GM23248 (cell line): ENCODE measurements around the gene CCT8L2. TPM values are rescaled to one million over a fixed set of nuclear protein-coding genes. Genes with fewer than 3 reads are reported as not detected.
"Not testable (repeated sequence)": the region's sequence is repeated elsewhere in the genome, so short reads cannot be mapped to it uniquely, and the experiment has no call there.

Experiments used
- DNase-seq: peaks from one replicate; pipeline ENCODE4 v3.0.0-alpha.2; 2015
- H2AFZ ChIP-seq: fragments of 200-600 bp; sonication (generic); 2 replicates; pipeline ENCODE4 v1.6.1; 2016; ENCODE audit warnings: antibody characterized with exemption
- H3F3A ChIP-seq: fragments of 200-600 bp; sonication (generic); 2 replicates; pipeline ENCODE4 v1.6.1; 2016; ENCODE audit warnings: mild to moderate bottlenecking, antibody characterized with exemption, mixed run types; ENCODE audit not compliant: insufficient read depth
- H3K27ac ChIP-seq: fragments of 200-600 bp; sonication (generic); 2 replicates; pipeline ENCODE4 v1.5.1; 2016; ENCODE audit warnings: mild to moderate bottlenecking
- H3K27me3 ChIP-seq: fragments of 200-600 bp; sonication (generic); replicated peaks from 2 replicates; pipeline ENCODE4 v1.6.1; 2016; ENCODE audit warnings: mild to moderate bottlenecking; ENCODE audit not compliant: insufficient read depth
- H3K36me3 ChIP-seq: fragments of 200-600 bp; sonication (generic); 2 replicates; pipeline ENCODE4 v1.6.1; 2016; ENCODE audit warnings: low read depth, mild to moderate bottlenecking
- H3K4me1 ChIP-seq: fragments of 200-600 bp; sonication (generic); 2 replicates; pipeline ENCODE4 v1.6.1; 2016; ENCODE audit warnings: mild to moderate bottlenecking; ENCODE audit not compliant: insufficient read depth
- H3K4me2 ChIP-seq: fragments of 200-600 bp; sonication (generic); one replicate; pipeline ENCODE4 v1.6.1; 2016; ENCODE audit warnings: mild to moderate bottlenecking; ENCODE audit not compliant: unreplicated experiment
- H3K4me3 ChIP-seq: fragments of 200-600 bp; sonication (generic); 2 replicates; pipeline ENCODE4 v1.5.1; 2016; ENCODE audit warnings: mild to moderate bottlenecking
- H3K79me2 ChIP-seq: fragments of 200-600 bp; sonication (generic); 2 replicates; pipeline ENCODE4 v1.6.1; 2016; ENCODE audit warnings: mild to moderate bottlenecking; ENCODE audit not compliant: insufficient read depth
- H3K9ac ChIP-seq: fragments of 200-600 bp; sonication (generic); 2 replicates; pipeline ENCODE4 v1.6.1; 2016; ENCODE audit warnings: mild to moderate bottlenecking
- H3K9me2 ChIP-seq: fragments of 200-600 bp; sonication (generic); 2 replicates; pipeline ENCODE4 v1.6.1; 2016; ENCODE audit warnings: mixed run types, mild to moderate bottlenecking, moderate library complexity; ENCODE audit not compliant: insufficient read depth
- H3K9me3 ChIP-seq: fragments of 200-600 bp; sonication (generic); one replicate; pipeline ENCODE4 v1.6.1; 2017; ENCODE audit warnings: low read depth
- H4K20me1 ChIP-seq: fragments of 200-600 bp; sonication (generic); 2 replicates; pipeline ENCODE4 v1.6.0; 2016; ENCODE audit not compliant: insufficient read depth
- EZH2 ChIP-seq: fragments of 200-600 bp; sonication (generic); IDR thresholded peaks from 2 replicates; pipeline ENCODE4 v1.6.1; 2018; ENCODE audit warnings: antibody characterized with exemption, mild to moderate bottlenecking; ENCODE audit not compliant: insufficient read depth, poor library complexity, severe bottlenecking
- EZH2phosphoT487 ChIP-seq: fragments of 200-600 bp; sonication (generic); IDR thresholded peaks from 2 replicates; pipeline ENCODE4 v1.6.1; 2018; ENCODE audit warnings: antibody characterized with exemption, moderate library complexity, mild to moderate bottlenecking, low read depth; ENCODE audit not compliant: insufficient read depth
- WGBS, 2 experiments: methylation state at CpG; one replicate each; pipeline ENCODE4 v1.1.6; 2015 to 2017; ENCODE audit warnings: low lambda C conversion rate in 2 of 2, low coverage in 1 of 2; ENCODE audit errors: missing lambda C conversion rate in 2 of 2; 5-methylcytosine and 5-hydroxymethylcytosine counted together
- in situ Hi-C: fragments of 300-500 bp; cut with MboI; formaldehyde crosslinking; loops from 2 replicates; pipeline ENCODE4 v1.15.0; 2020
- polyA plus RNA-seq: library from polyadenylated mRNA; unstranded; fragments of >200 nt; fragmentation: Nextera tagmentation; extraction: Ambion mirVana; gene quantifications from 2 replicates; pipeline ENCODE4 v1.2.1, GENCODE V29; 2016
- total RNA-seq: library from RNA; depleted of rRNA; stranded (reverse); fragments of >200 nt; shearing (Covaris generic); gene quantifications from 2 replicates; pipeline ENCODE4 v1.2.3, GENCODE V29; 2014

CCT8L2 gene
- total and polyA plus RNA-seq, 2 experiments from 2014 or later = not detected

GRCh38 chr22:16586170-16586569 is 6.4 kb downstream of the CCT8L2 start:
- H3K36me3 ChIP-seq = no peaks in the 10 kb centered on the region
- no peaks in the 10 kb centered on the region for H3K4me1 ChIP-seq
- no peak overlapping the region for H3K4me3 ChIP-seq
- in situ Hi-C loops = no loop called here
- no peaks in the 10 kb centered on the region for H4K20me1 ChIP-seq
- H3K27ac ChIP-seq = no peak overlapping the region
- no peak overlapping the region for H3K9ac ChIP-seq
- H3F3A ChIP-seq = no peaks in the 10 kb centered on the region
- no peaks in the 10 kb centered on the region for H3K27me3 ChIP-seq
- no peaks in the 10 kb centered on the region for H3K9me2 ChIP-seq
- no peak for DNase-seq
- no peaks in the 10 kb centered on the region for H3K79me2 ChIP-seq
- TF ChIP-seq EZH2phosphoT487 = no peak
- WGBS, 2 experiments = 8 to 14% methylated on average over 2 of the region's 2 CpGs
- no peaks in the 10 kb centered on the region for H3K9me3 ChIP-seq
- H3K4me2 ChIP-seq = no peak overlapping the region
- H2AFZ ChIP-seq = no peak overlapping the region

DNA sequence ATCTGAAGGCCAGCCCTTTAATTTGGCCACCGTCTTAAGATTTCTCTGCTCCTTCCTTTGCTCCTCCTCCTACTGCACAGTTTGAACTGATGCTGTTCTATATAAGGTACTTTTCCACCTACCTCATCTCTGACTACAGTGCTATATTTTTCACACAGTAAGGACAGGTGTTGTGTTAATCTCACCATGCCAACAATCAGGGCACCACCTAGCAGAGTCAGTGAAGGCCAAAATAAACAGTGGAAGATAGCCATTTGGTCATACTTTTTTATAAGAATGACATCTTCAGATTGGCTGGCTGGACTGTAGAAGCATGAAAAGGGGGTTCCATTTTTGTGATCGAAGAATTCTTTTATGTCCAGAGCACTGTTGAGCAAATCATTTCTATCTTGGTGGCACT is 11.7 kb downstream of the CCT8L2 start:
- H3K9ac ChIP-seq, H3K9me3 ChIP-seq, H3K4me3 ChIP-seq, H3K79me2 ChIP-seq, DNase-seq, H3K4me2 ChIP-seq, H2AFZ ChIP-seq, in situ Hi-C loops, H4K20me1 ChIP-seq, H3K36me3 ChIP-seq, H3K4me1 ChIP-seq, H3K27ac ChIP-seq, H3F3A ChIP-seq, H3K9me2 ChIP-seq, H3K27me3 ChIP-seq: not testable (repeated sequence)
- 21 to 36% methylated on average over 1 of the region's 2 CpGs for WGBS, 2 experiments

DNA sequence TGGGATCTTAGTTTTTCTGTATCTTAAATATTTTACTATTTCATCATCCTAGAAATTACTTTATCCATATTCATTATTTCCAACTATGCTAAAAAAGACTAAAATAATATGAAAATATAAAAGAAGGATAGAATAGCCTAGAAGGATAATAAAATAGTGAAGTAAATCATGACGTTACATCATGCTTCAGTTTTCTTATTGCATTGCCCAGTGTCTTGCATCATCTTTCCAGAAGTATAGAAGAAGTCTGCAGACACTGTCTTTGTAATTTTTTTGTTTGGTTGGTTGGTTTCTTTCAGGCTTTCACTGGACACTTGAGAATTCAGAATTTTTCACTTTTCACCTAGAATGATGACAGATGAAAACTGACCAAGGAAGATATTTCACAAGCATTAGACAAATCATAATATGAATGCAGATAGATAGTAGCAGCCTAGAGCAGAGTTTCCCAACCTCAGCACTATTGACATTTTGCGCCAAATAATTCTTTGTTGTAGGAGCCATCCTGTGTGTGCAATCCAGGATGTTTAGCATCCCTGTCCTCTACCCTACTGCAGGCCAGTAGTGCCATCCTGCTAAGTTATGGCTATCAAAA is 23.3 kb downstream of the CCT8L2 start:
- H3K9me2 ChIP-seq, H3K4me1 ChIP-seq, in situ Hi-C loops, H3K27ac ChIP-seq, H3K9me3 ChIP-seq, H4K20me1 ChIP-seq, H3K9ac ChIP-seq, H3K4me2 ChIP-seq, H3K36me3 ChIP-seq, DNase-seq, H3K4me3 ChIP-seq, H3F3A ChIP-seq, H3K27me3 ChIP-seq, H2AFZ ChIP-seq, H3K79me2 ChIP-seq: not testable (repeated sequence)
- WGBS, 2 experiments = 21 to 27% methylated on average over 1 to 2 of the region's 2 CpGs

GRCh38 chr22:16568425-16568758 is 24.2 kb downstream of the CCT8L2 start:
- no peaks in the 10 kb centered on the region for H3K27me3 ChIP-seq
- H3K4me3 ChIP-seq = no peak overlapping the region
- in situ Hi-C loops = no loop called here
- no peaks in the 10 kb centered on the region for H3K9me3 ChIP-seq
- H3K9me2 ChIP-seq = no peaks in the 10 kb centered on the region
- TF ChIP-seq EZH2phosphoT487 = no peak
- TF ChIP-seq EZH2 = no peak
- H3F3A ChIP-seq = no peaks in the 10 kb centered on the region
- 43 to 44% methylated on average over 6 of the region's 6 CpGs for WGBS, 2 experiments
- H3K4me1 ChIP-seq = no peaks in the 10 kb centered on the region
- no peak overlapping the region for H2AFZ ChIP-seq
- no peak overlapping the region for H3K9ac ChIP-seq
- no peak overlapping the region for H3K4me2 ChIP-seq
- no peak overlapping the region for H3K27ac ChIP-seq
- no peaks in the 10 kb centered on the region for H3K79me2 ChIP-seq
- H4K20me1 ChIP-seq = no peaks in the 10 kb centered on the region
- no peaks in the 10 kb centered on the region for H3K36me3 ChIP-seq
- no peak for DNase-seq

GRCh38 chr22:16567617-16568424 is 24.8 kb downstream of the CCT8L2 start:
- H3K4me2 ChIP-seq, H3K27ac ChIP-seq, H3K79me2 ChIP-seq, H3F3A ChIP-seq, H2AFZ ChIP-seq, H4K20me1 ChIP-seq, H3K27me3 ChIP-seq, H3K9ac ChIP-seq, H3K9me2 ChIP-seq, H3K36me3 ChIP-seq, H3K9me3 ChIP-seq, H3K4me1 ChIP-seq, H3K4me3 ChIP-seq, DNase-seq, in situ Hi-C loops: not testable (repeated sequence)
- 38 to 49% methylated on average over 9 to 11 of the region's 13 CpGs for WGBS, 2 experiments

GRCh38 chr22:16566421-16567151 is 26.0 kb downstream of the CCT8L2 start:
- H3K9ac ChIP-seq, H4K20me1 ChIP-seq, H3K27me3 ChIP-seq, H3K9me3 ChIP-seq, in situ Hi-C loops, H3K9me2 ChIP-seq, H3K4me1 ChIP-seq, H3K36me3 ChIP-seq, H3K4me3 ChIP-seq, H3K4me2 ChIP-seq, H3K79me2 ChIP-seq, H3F3A ChIP-seq, DNase-seq, H3K27ac ChIP-seq, H2AFZ ChIP-seq: not testable (repeated sequence)
- WGBS, 2 experiments = 34 to 54% methylated on average over 5 to 7 of the region's 7 CpGs
